Gastroesophageal sphincter (tissue), 4 donors: ENCODE results near the gene PLA2G2F. TPM values are rescaled to one million over a fixed set of nuclear protein-coding genes. Genes with fewer than 3 reads are reported as not detected.

Experiments used
- ATAC-seq: fragments of 150-250 bp; one replicate; pipeline ENCODE4 v1.9.1; 2016; ENCODE audit warnings: mild to moderate bottlenecking, moderate library complexity
- H3K27ac ChIP-seq, 4 donors: fragments of 200-600 bp; sonication (generic) in 3 of 4; 1 replicate in 3 of 4; 2 replicates in 1 of 4; pipeline ENCODE4 v1.5.1; 2016 to 2019
- H3K27me3 ChIP-seq: fragments of 200-600 bp; sonication (generic); one replicate; pipeline ENCODE4 v1.5.1; 2019
- H3K36me3 ChIP-seq, 2 donors: fragments of 200-600 bp; sonication (generic); one replicate each; pipeline ENCODE4 v1.5.1; 2019; ENCODE audit warnings: control low read depth in 1 of 2
- H3K4me1 ChIP-seq, 3 donors: fragments of 200-600 bp; sonication (generic); 1 replicate in 2 of 3; 2 replicates in 1 of 3; pipeline ENCODE4 v1.5.1; 2016 to 2019; ENCODE audit warnings: control low read depth in 2 of 3
- H3K4me3 ChIP-seq, 2 donors: fragments of 200-600 bp; sonication (generic); one replicate each; pipeline ENCODE4 v1.5.1; 2019; ENCODE audit warnings: mild to moderate bottlenecking in 1 of 2, moderate library complexity in 1 of 2
- H3K9me3 ChIP-seq, 3 donors: fragments of 200-600 bp; sonication (generic); one replicate each; pipeline ENCODE4 v1.5.1; 2017 to 2019; ENCODE audit warnings: control low read depth in 2 of 3
- CTCF ChIP-seq, 4 experiments: fragments of 200-600 bp in 2 of 4; fragments of 450-650 bp in 2 of 4; sonication (generic) in 1 of 4; IDR thresholded peaks; one replicate each; pipeline ENCODE4 v1.5.1; 2017 to 2019; ENCODE audit warnings: antibody characterized with exemption in 4 of 4, mild to moderate bottlenecking in 2 of 4, moderate library complexity in 2 of 4
- EP300 ChIP-seq: sonication (generic); formaldehyde crosslinking; IDR thresholded peaks from one replicate; pipeline ENCODE4 v1.6.1; 2017; ENCODE audit warnings: antibody characterized with exemption, mild to moderate bottlenecking
- POLR2A ChIP-seq, 2 donors: fragments of 450-650 bp; IDR thresholded peaks; one replicate each; pipeline ENCODE4 v1.6.1; 2017; ENCODE audit warnings: antibody characterized with exemption in 2 of 2, mild to moderate bottlenecking in 2 of 2, moderate library complexity in 1 of 2
- POLR2AphosphoS5 ChIP-seq: sonication (generic); formaldehyde crosslinking; IDR thresholded peaks from one replicate; pipeline ENCODE4 v1.6.1; 2017; ENCODE audit warnings: antibody characterized with exemption
- WGBS, 2 donors: methylation state at CpG; one replicate each; pipeline ENCODE4 v1.1.5; 2018; ENCODE audit warnings: low coverage in 1 of 2; 5-methylcytosine and 5-hydroxymethylcytosine counted together
- total RNA-seq, 4 donors: library from RNA; depleted of rRNA; stranded (reverse); fragments of >200 nt; gene quantifications; one replicate each; pipeline ENCODE4 v1.1.0, GENCODE V29; 2016

Gene PLA2G2F
- total RNA-seq, 4 donors from 2014 or later: not detected

DNA sequence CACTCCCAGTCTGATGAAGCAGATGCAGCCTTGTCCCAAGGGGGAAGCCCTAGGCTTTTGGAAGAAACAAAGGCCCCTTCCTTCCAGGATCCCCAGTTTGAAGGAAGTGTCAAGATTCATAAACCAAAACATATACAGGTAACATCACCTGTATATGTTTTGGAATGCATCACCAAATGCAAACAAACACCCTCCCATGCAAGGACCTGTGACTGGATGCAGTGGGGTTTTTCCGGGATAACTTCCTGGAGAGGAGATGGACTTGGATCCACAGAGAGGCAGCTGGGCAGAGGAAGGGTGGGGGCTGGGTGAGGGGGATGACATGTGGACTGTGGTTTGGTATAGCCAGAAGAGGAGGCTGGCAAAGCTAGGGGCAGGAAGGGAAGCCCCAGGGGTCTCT, 1.5 kb upstream of the PLA2G2F start:
- Histone ChIP-seq H3K4me3 (no peak overlapping the region), H3K27me3 (peaks cover 36% of the 10 kb centered on the region), H3K9me3 (no peaks in the 10 kb centered on the region), H3K36me3 (no peaks in the 10 kb centered on the region), H3K27ac (no peak overlapping the region), H3K4me1 (no peaks in the 10 kb centered on the region)
- TF ChIP-seq CTCF (IDR thresholded peaks at IDR 0.05) (no peak), EP300 (no peak), POLR2A (IDR thresholded peaks at IDR 0.05) (no peak), POLR2AphosphoS5 (no peak)
- 100% methylated on average over 1 of the region's 1 CpG; no CpG with 5 or more reads in 1 of the 2 donors for WGBS, 2 donors
- ATAC-seq: no peak

DNA sequence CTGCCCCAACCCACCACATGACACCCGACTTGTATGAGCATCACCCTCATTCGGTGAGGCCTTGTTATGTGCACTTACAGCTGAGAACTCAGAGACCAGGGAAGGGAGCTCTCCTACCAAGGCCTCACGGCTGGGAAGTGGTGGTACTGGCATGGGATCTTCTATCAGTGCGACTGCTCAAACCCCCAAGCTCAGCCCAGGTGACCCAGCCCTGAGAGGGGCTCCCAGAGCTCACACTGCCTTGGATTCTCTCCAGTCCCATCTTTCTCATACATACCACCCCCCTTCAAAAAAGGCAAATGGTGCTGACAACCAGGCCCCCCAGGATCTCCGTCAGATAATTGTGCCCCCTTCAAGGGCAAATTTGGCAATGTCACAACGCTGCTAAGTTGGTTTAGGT, 777 bp upstream of the PLA2G2F start:
- TF ChIP-seq EP300 (no peak), POLR2A (IDR thresholded peaks at IDR 0.05) (no peak), CTCF (IDR thresholded peaks at IDR 0.05) (no peak), POLR2AphosphoS5 (no peak)
- 82 to 89% methylated on average over 3 to 6 of the region's 6 CpGs for WGBS, 2 donors
- peaks cover 36% of the 10 kb centered on the region for H3K27me3 ChIP-seq

DNA sequence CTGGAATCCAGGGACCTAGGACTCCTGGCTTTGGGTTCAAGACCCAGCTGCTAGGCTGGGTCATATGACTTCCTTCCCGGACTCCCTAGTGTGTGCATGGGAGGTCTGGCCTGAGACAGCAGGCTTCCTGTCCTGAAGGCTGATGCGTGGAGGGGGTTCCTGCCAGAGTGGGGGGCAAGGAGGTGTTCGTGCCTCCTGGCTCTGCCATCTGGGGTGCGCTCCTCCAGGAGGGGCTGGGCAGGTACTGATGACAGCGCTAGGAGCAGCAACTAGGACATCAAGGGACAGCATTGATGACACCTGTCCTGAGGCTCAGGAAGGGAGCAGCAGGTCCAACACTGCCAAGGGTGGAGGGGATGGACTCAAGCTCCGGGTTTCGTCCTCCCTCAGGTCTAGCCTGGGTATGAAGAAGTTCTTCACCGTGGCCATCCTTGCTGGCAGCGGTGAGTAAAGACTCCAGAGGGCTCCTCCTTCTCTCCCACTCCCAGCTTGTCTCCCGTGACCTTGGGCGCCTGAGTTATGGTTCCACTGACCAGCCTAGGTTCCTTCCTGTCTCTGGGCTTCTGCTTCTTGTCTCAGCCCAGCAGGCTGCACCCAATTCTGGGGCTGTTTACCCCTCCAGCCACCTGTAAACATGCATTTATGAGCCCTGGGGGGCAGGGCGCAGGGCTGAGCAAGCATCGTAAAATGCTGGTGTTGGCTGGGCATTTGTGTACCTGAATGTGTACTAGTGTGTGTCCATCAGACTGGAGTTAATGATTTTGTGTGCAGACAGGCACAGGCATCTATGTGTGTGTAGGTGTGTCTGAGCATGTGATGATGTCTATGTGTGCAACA, 871 bp downstream of the PLA2G2F start:
- no peak overlapping the region for H3K4me3 ChIP-seq
- H3K27ac ChIP-seq: no peak overlapping the region
- H3K36me3 ChIP-seq: no peaks in the 10 kb centered on the region
- TF ChIP-seq EP300: no peak
- peaks cover 36% of the 10 kb centered on the region for H3K27me3 ChIP-seq
- no peaks in the 10 kb centered on the region for H3K9me3 ChIP-seq
- WGBS, 2 donors: 65 to 90% methylated on average over 6 to 7 of the region's 13 CpGs
- no peaks in the 10 kb centered on the region for H3K4me1 ChIP-seq
- no peak for ATAC-seq

More for the DNA sequence above, 777 bp upstream of the PLA2G2F start:
- Histone ChIP-seq H3K4me3 (no peak overlapping the region), H3K36me3 (no peaks in the 10 kb centered on the region), H3K27ac (no peak overlapping the region), H3K9me3 (no peaks in the 10 kb centered on the region), H3K4me1 (no peaks in the 10 kb centered on the region)
- no peak for ATAC-seq

- ATAC-seq: no peak
- H3K9me3 ChIP-seq: no peaks in the 10 kb centered on the region
- H3K27ac ChIP-seq: no peak overlapping the region
- no peaks in the 10 kb centered on the region for H3K36me3 ChIP-seq
- no peak overlapping the region for H3K4me3 ChIP-seq
- 78 to 92% methylated on average over 2 to 7 of the region's 9 CpGs for WGBS, 2 donors
- TF ChIP-seq EP300 (no peak), CTCF (IDR thresholded peaks at IDR 0.05) (no peak), POLR2AphosphoS5 (no peak), POLR2A (IDR thresholded peaks at IDR 0.05) (no peak)
- no peaks in the 10 kb centered on the region for H3K4me1 ChIP-seq
- H3K27me3 ChIP-seq: peaks cover 36% of the 10 kb centered on the region
Measured at GRCh38 chr1:20141001-20141400, 1.9 kb downstream of the PLA2G2F start.

DNA sequence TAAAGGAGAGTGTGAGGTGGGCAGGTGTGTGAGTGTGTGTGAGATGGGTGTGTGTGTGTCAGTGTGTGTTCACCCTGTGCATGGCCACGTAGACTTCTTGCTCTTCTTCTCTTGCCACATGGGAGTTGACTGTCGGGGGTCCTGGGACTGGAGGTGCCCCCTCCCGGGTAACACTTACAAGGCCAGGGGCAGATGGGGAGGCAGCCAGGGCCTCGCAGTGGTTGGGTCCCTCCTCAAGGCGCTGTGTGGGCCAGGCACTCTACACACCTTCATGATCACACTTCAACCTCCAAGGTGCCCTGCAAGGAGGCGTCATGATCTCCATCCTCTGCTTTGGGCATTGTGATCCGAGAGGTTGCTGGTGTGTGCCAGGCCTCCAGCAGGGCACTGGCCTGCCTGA, 2.3 kb downstream of the PLA2G2F start:
- Histone ChIP-seq H3K27ac (no peak overlapping the region), H3K36me3 (no peaks in the 10 kb centered on the region), H3K27me3 (peaks cover 36% of the 10 kb centered on the region), H3K9me3 (no peaks in the 10 kb centered on the region), H3K4me3 (no peak overlapping the region), H3K4me1 (no peaks in the 10 kb centered on the region)
- TF ChIP-seq EP300 (no peak), POLR2AphosphoS5 (no peak), POLR2A (IDR thresholded peaks at IDR 0.05) (no peak), CTCF (IDR thresholded peaks at IDR 0.05) (no peak)
- WGBS, 2 donors: 94 to 96% methylated on average over 3 of the region's 7 CpGs
- no peak for ATAC-seq
